DND-41 (cell line): Measurements from ENCODE around the gene RPS4Y1.

Source experiments
- ATAC-seq: fragments of 200-7000 bp; cut with Tn5 transposase; 3 replicates; pipeline ENCODE4 v1.9.1; 2021; ENCODE audit warnings: low read depth; ENCODE audit not compliant: insufficient read depth
- DNase-seq: peaks from one replicate; pipeline ENCODE4 v3.0.0-alpha.2; 2020
- H2AFZ ChIP-seq: 2 replicates; pipeline ENCODE4 v1.6.0; 2012; ENCODE audit warnings: low read depth, low read length
- H3K27ac ChIP-seq: 2 replicates; pipeline ENCODE4 v1.5.1; 2012; ENCODE audit warnings: low read length, inconsistent platforms
- H3K27me3 ChIP-seq: fragments of 200-600 bp; sonication (generic); 2 replicates; pipeline ENCODE4 v1.6.0; 2012; ENCODE audit warnings: low read length, mild to moderate bottlenecking, inconsistent platforms; ENCODE audit not compliant: insufficient read depth, poor library complexity
- H3K36me3 ChIP-seq: 2 replicates; pipeline ENCODE4 v1.5.1; 2012; ENCODE audit warnings: low read length, inconsistent platforms; ENCODE audit not compliant: insufficient read depth
- H3K4me1 ChIP-seq: 2 replicates; pipeline ENCODE4 v1.5.1; 2012; ENCODE audit warnings: mild to moderate bottlenecking, low read length; ENCODE audit not compliant: insufficient read depth
- H3K4me2 ChIP-seq: 2 replicates; pipeline ENCODE4 v1.6.0; 2012; ENCODE audit warnings: mild to moderate bottlenecking, moderate library complexity, low read length, inconsistent platforms; ENCODE audit not compliant: insufficient read depth
- H3K4me3 ChIP-seq, 2 experiments: fragments of 200-600 bp in 1 of 2; shearing (Covaris generic) in 1 of 2; 2 replicates each; pipeline ENCODE4 v1.5.1; 2012 to 2016; ENCODE audit warnings: inconsistent platforms in 2 of 2, low read length in 2 of 2, mild to moderate bottlenecking in 2 of 2, low read depth in 1 of 2, moderate library complexity in 1 of 2
- H3K79me2 ChIP-seq: 2 replicates; pipeline ENCODE4 v1.6.0; 2012; ENCODE audit warnings: low read length, inconsistent platforms; ENCODE audit not compliant: insufficient read depth
- H3K9ac ChIP-seq: 2 replicates; pipeline ENCODE4 v1.6.0; 2012; ENCODE audit warnings: low read depth, mild to moderate bottlenecking, inconsistent platforms, low read length, moderate library complexity
- H3K9me3 ChIP-seq: 2 replicates; pipeline ENCODE4 v1.5.1; 2012; ENCODE audit warnings: low read length, moderate library complexity, mild to moderate bottlenecking, inconsistent platforms; ENCODE audit not compliant: insufficient read depth, severe bottlenecking
- H4K20me1 ChIP-seq: 2 replicates; pipeline ENCODE4 v1.6.0; 2012; ENCODE audit warnings: low read length; ENCODE audit not compliant: insufficient read depth
- CTCF ChIP-seq: IDR thresholded peaks from 2 replicates; pipeline ENCODE4 v1.5.1; 2012; ENCODE audit warnings: borderline replicate concordance, low read length, moderate library complexity, mild to moderate bottlenecking; ENCODE audit not compliant: poor library complexity, severe bottlenecking; ENCODE audit errors: extremely low read depth
- EZH2 ChIP-seq: IDR thresholded peaks from 3 replicates; pipeline ENCODE4 v1.6.1; 2012; ENCODE audit warnings: borderline replicate concordance, low read depth, mild to moderate bottlenecking, moderate library complexity, low read length, inconsistent platforms; ENCODE audit not compliant: severe bottlenecking

RPS4Y1 gene

DNA sequence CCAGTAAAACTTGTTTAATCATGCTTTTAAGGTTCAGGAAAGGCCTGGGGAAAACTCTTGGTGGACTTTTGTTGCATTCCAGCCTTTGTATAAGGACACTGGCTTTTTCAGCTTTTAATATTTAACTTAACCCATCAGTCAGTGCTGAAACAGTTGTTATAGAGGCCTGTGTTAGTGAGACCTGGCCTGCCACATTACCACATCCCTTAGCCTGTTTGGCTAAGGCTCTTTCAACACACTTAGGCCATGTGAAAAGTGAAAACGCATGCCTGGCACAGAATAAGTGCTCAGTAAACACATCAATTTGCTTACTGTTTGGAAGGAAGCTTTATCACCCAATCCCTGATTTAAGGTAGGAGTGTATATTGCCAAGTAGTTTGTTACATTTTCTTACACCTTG, 3.5 kb upstream of the RPS4Y1 start:
- no peak overlapping the region for H3K9ac ChIP-seq

GRCh38 chrY:2846791-2847190, 5.4 kb downstream of the RPS4Y1 start:
- Histone ChIP-seq H3K4me3 (peak overlapping the region in 1 of 2 experiments; percentile 30; a peak in 1 of 4 replicates), H3K4me1 (peaks cover 64% of the 10 kb centered on the region), H2AFZ (no peak overlapping the region), H3K36me3 (peaks cover 95% of the 10 kb centered on the region), H3K9me3 (no peaks in the 10 kb centered on the region), H3K9ac (no peak overlapping the region), H3K27ac (no peak overlapping the region), H4K20me1 (peaks cover 77% of the 10 kb centered on the region), H3K27me3 (no peaks in the 10 kb centered on the region), H3K4me2 (peak overlapping the region; percentile 42; the same call in 1 of the 2 replicates), H3K79me2 (peaks cover 97% of the 10 kb centered on the region)
- ATAC-seq: no peak
- TF ChIP-seq EZH2 (no peak), CTCF (no peak)
- no peak for DNase-seq

More for the DNA sequence above, 3.5 kb upstream of the RPS4Y1 start:
- H3K36me3 ChIP-seq: peaks cover 12% of the 10 kb centered on the region
- DNase-seq (no peak), ATAC-seq (no peak)
- H3K27ac ChIP-seq: no peak overlapping the region
- H3K79me2 ChIP-seq: peaks cover 16% of the 10 kb centered on the region
- peaks cover 6% of the 10 kb centered on the region for H4K20me1 ChIP-seq
- H2AFZ ChIP-seq: no peak overlapping the region
- H3K9me3 ChIP-seq: no peaks in the 10 kb centered on the region
- no peaks in the 10 kb centered on the region for H3K27me3 ChIP-seq
- peaks cover 17% of the 10 kb centered on the region for H3K4me1 ChIP-seq
- no peak overlapping the region for H3K4me3 ChIP-seq
- no peak overlapping the region for H3K4me2 ChIP-seq
- no peak for TF ChIP-seq EZH2
- no peak for TF ChIP-seq CTCF

DNA sequence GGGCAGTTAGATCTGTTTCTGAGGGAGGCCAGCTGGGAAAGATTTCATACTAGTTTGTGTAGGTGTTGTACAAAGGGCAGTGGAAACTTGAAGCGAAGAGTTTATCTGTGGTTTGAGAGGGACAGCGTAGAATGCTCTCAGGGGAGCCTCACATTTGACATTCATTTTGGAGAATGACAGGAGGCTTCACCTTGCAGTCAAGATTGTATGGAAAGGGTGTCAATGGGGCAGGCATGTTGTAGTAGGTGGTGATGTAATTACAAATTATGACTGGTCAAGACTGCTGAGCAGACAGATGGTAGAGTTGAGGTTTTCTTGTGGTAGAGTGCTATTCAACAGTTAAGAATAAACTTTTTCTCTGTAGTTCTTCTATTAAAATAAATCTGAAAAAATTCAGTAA, 7.0 kb downstream of the RPS4Y1 start:
- Histone ChIP-seq H3K4me2 (peak overlapping the region; percentile 16; the same call in 1 of the 2 replicates), H2AFZ (no peak overlapping the region), H3K9me3 (no peaks in the 10 kb centered on the region), H3K79me2 (peaks cover 97% of the 10 kb centered on the region), H4K20me1 (peaks cover 76% of the 10 kb centered on the region), H3K36me3 (peaks cover 95% of the 10 kb centered on the region), H3K27me3 (no peaks in the 10 kb centered on the region), H3K9ac (no peak overlapping the region), H3K27ac (no peak overlapping the region), H3K4me1 (peaks cover 52% of the 10 kb centered on the region), H3K4me3 (no peak overlapping the region)
- no peak for DNase-seq
- no peak for TF ChIP-seq CTCF
- TF ChIP-seq EZH2: no peak
- no peak for ATAC-seq

DNA sequence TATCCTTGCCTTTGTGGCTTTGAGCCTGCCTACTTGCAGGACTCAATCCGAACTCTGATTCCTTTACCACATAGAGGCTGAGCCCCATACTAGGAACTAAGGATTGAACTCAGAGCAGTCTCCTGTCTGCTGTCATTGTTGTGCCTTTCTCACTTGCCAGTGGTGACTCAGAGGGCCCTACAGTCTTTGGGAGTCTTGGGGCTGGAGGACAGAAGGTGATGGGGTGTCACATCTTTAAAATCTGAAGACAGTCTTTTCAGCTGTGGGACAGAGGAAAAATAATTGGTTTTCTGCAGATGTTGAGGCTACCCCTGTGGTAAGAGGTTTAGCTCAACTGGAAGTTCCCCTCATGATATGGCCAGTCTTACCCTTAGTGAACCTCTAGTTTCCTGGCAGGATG, 8.0 kb downstream of the RPS4Y1 start:
- Histone ChIP-seq H3K27me3 (no peaks in the 10 kb centered on the region), H3K79me2 (peaks cover 97% of the 10 kb centered on the region), H3K36me3 (peaks cover 92% of the 10 kb centered on the region), H3K4me3 (no peak overlapping the region), H3K27ac (no peak overlapping the region), H2AFZ (no peak overlapping the region), H3K4me1 (peaks cover 42% of the 10 kb centered on the region), H3K4me2 (peak overlapping the region; percentile 17; the same call in 1 of the 2 replicates), H4K20me1 (peaks cover 66% of the 10 kb centered on the region), H3K9me3 (no peaks in the 10 kb centered on the region), H3K9ac (no peak overlapping the region)
- TF ChIP-seq CTCF (no peak), EZH2 (no peak)
- DNase-seq (no peak), ATAC-seq (no peak)
